Measurements from ENCODE around the gene VPS41.

Gene VPS41

GRCh38 chr7:38851321-38851720, 57.7 kb downstream of the VPS41 start:
- DNase-seq: no peak

GRCh38 chr7:38846280-38846679, 62.7 kb downstream of the VPS41 start:
- no peak for DNase-seq

DNA sequence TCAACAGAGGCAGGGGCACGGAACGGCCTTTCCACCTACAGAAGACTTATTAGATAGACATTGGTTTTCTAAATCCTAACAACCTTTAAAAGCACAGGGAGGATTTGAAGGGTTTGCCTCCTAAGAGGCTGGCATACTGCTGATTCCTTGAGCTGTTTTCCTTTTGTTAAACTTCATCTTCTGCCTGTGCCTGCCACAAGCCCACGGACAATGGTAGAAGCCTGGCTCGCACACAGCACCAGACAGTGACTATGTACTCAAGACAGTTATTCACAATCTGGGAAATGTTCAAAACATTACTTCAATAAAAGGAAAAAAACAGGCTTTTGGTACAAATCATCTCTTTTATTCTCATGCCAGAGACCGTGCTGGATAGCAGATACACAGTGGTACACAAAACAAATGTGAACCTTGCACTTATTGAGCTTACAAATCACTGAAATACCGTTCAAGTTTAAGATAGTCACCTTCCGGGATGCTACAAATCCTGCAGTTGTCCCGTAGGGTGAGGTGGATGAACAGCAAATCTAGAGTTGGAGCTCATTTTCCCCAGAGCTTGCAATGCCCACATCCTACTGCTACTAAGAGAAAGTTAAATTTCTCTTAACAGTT, 63.9 kb downstream of the VPS41 start:
- DNase-seq: no peak

- DNase-seq: no peak
Observed at GRCh38 chr7:38842746-38843145, 66.2 kb downstream of the VPS41 start.

DNA sequence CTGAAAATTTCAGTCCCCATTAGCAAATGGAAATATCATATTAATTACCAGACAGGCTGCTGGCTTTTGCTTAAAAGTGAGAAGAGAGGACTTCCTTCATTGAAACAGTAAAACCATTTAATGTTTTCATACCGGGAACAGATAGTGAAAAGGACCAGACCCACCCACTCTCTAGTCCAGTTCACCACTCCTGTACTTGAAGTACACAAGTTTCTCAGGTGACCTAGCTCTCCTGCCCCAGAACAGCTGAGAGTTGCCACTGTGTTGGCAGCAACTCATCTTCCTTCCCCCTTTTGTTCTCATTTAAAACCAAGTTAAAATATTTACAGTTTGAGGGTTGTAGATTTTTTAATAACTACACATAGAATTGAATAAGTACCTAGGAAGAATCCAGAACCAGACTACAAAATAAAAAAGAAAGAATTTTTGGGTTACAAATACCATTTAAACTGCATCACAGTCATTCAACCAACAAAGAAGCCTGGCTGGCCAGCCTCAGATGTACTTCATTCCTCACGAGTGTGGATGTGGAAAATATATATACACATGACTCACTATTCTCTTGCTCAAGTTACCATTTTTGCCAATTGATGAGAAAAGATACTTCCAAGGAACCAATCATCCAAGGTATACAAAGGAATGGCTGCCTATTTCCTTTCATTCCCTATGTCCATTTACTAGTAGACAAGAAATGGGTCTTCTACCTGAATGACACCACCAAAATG, 68.1 kb downstream of the VPS41 start:
- DNase-seq: no peak

DNA sequence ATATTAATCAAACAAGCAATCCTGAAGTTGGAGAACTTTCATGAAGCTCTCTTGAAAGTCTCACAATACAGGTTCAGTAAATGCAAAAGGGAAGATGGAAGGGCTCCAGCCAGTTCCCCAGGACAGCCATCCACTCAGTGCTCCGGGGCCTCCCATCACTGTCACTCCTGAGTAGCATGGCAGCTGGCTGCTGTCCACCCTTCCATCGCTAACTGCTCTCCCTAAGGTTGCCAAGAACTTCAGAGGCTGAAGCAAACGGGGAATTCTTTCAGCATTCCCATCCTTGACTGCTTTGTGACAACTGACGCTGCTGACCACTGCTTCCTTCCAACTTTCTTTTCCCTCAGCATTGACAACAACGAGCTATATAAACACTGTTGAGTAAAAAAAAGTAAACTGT, 69.1 kb downstream of the VPS41 start:
- DNase-seq: no peak

GRCh38 chr7:38838725-38839385, 70.1 kb downstream of the VPS41 start:
- DNase-seq: no peak

- no peak for DNase-seq
Observed at GRCh38 chr7:38834357-38834756, 74.6 kb downstream of the VPS41 start.

GRCh38 chr7:38833329-38833728, 75.7 kb downstream of the VPS41 start:
- DNase-seq: no peak

- DNase-seq: no peak
Observed at GRCh38 chr7:38831259-38831996, 77.6 kb downstream of the VPS41 start.

DNA sequence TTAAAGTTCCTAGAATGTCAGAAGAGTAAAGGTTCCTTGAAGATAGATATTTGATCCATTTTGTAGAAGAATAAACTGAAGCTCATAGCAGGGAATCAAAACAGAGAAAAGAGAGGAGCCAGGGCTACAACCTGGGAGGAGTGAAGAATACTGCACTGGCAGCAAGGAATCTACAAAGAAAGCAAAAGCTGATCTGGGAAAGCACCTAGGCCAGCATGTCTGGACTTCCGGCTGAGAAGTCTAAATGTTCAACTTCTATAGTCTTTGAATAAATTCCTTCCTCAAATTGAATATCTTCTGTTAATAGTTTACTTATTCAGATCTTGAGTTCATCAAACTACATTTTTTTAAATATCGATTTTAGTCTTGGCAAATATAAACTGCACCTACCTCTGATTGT, 78.2 kb downstream of the VPS41 start:
- DNase-seq: no peak

- DNase-seq: no peak
Observed at GRCh38 chr7:38829488-38830165, 79.4 kb downstream of the VPS41 start.

GRCh38 chr7:38828026-38828425, 81.0 kb downstream of the VPS41 start:
- DNase-seq: no peak

GRCh38 chr7:38825721-38826440, 83.1 kb downstream of the VPS41 start:
- no peak for DNase-seq

DNA sequence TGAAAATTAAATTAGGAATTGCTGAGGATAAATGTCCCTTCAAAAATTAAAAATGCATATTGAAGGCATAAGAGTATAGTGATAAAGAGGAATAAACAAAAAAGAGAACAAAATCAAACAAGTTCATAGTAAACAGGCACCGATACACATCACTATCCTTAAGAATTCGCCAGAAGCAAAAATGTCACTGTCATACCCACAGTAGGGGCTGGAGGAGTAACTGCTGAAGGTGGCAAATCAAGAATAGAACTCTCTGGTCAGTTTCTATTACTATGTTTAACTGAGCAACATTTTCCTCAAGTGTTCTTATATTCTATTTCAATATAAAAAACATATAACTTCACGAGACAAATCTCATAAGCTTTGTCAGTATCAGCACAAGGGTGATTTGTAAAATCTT, 84.0 kb downstream of the VPS41 start:
- DNase-seq: no peak

- no peak for DNase-seq
Observed at GRCh38 chr7:38822549-38822948, 86.4 kb downstream of the VPS41 start.

DNA sequence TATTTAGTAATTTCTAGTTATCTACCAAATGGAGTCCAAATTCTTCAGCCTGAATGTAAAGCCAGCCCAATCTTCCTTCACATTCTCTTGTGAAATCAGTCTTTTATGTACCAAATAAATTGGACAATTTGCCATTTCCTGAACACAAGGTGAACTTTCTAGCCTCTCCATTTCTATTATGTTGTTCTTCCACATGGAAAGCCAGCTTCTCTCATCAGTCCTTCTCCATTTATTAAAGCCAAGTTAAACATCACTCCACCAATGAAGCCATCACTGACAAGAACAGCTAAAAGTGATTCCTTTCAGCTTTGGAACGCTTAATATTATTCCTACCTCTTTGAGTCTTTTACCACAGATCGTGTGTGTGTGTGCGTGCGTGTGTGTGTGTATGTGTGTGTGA, 88.4 kb downstream of the VPS41 start:
- DNase-seq: no peak

DNA sequence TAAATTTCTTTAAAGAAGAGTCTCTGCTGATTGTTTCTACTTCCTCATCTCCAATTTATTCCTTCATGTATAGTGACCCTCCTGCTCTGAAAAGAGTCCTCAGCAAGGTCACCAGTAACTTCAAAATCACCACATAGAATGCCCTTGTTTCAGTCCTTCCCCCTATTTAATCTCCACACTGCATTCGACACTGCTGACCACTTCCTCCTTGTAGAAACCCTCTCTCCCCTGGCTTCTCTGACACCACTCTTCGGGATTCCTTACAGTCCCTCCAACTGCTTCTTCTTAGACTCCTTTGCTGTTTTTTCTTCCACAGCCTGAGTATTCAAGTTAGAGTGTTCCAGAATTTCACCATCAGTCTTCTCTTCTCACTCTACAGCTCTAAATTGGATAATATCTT, 89.5 kb downstream of the VPS41 start:
- DNase-seq: no peak

- no peak for DNase-seq
Observed at GRCh38 chr7:38817526-38817925, 91.5 kb downstream of the VPS41 start.

DNA sequence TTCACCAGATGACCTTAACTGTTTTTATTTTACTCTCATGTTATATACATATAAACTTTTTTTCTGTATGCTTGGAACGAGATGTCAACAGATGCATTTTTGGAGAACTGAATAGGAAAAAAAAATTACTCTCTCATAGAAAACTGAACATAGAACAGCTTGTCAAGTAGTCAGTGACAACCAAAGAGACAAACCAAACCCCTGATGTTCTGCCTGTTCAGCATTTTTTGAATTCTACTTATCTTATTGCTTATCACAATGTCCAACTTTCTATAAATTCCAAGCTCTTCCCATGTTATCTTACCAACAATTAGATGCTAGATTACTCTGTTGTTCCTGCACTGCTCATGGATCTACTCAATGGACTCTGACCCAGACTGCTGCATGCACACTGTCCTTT, 95.2 kb downstream of the VPS41 start:
- DNase-seq: no peak

DNA sequence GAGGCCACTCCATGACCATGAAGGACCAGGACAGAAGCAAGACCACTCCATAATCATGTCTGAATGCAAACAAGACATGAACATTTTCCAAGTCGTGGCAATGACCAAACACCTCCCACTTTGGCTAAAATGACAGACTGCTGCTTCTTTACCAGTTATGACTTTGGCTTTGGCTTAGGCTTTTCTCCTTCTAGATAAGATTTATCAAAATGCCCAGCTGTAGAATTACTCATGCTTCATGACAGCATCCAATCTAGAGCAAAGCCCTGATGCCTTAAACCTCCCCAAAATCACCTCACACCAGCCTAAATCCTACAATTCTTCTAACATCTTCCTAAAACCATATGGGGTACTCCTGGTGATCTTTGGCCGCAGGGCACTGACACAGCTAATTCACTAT, 102.1 kb downstream of the VPS41 start:
- DNase-seq: no peak

DNA sequence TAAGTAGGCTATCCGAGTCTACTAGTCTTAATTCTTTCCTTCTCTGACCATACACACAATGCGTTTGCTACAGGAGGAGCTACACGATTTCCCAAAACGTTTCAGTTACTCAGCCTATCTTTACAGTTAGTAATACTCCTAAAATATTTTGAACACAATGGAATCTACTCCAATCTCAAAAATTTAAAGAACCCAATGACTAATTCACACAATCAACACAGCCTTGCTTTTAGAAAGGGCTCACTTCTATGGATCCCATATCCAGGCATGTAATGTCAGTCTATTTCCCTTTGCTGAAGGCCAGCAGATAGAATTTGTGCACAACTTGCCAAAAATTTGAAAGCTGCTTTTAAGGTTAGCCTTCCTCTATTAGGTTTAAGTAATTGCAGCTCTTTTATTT, 107.2 kb downstream of the VPS41 start:
- DNase-seq: no peak
